Measurements from ENCODE around the gene FGGY. TPM values are rescaled to one million over a fixed set of nuclear protein-coding genes. Genes with fewer than 3 reads are reported as not detected.
"Not testable (repeated sequence)": the region's sequence is repeated elsewhere in the genome, so short reads cannot be mapped to it uniquely, and the experiment has no call there.

Gene FGGY
- total RNA-seq, 1 donor from 2014 or later, result 16.4 TPM

DNA sequence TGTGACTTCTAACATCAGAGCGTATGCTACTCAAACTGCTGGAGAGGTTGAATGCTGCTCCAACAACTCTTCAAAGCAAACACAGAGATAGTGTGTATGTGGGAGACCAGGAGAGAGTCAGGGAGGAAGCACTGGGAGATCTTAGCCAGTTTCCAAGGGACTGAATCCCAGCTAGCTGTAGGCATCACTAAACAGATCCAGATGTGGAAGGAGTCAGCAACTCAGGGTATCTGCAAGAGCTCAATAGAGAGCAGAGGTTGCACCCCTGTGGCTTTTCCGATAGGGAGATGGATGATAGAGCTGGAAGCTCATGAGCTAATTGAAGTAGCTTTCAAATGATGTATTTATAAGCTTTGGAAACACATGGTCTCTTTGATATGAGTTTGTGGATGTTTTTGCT is 349.0 kb downstream of the FGGY start:
- TF ChIP-seq, protein P1, sequence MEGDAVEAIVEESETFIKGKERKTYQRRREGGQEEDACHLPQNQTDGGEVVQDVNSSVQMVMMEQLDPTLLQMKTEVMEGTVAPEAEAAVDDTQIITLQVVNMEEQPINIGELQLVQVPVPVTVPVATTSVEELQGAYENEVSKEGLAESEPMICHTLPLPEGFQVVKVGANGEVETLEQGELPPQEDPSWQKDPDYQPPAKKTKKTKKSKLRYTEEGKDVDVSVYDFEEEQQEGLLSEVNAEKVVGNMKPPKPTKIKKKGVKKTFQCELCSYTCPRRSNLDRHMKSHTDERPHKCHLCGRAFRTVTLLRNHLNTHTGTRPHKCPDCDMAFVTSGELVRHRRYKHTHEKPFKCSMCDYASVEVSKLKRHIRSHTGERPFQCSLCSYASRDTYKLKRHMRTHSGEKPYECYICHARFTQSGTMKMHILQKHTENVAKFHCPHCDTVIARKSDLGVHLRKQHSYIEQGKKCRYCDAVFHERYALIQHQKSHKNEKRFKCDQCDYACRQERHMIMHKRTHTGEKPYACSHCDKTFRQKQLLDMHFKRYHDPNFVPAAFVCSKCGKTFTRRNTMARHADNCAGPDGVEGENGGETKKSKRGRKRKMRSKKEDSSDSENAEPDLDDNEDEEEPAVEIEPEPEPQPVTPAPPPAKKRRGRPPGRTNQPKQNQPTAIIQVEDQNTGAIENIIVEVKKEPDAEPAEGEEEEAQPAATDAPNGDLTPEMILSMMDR (conservative IDR thresholded peaks at IDR 0.05), result no peak
- peak overlapping the region; percentile 79 for H3K27ac Mint-ChIP-seq (ENCODE audit: unreplicated experiment)
- peaks cover 7% of the 10 kb centered on the region for H3K36me3 Mint-ChIP-seq (ENCODE audit: low read depth)
- no peak overlapping the region for H3K4me3 Mint-ChIP-seq
- H3K9me3 Mint-ChIP-seq, result peaks cover 6% of the 10 kb centered on the region
- H3K27me3 Mint-ChIP-seq (ENCODE audit: low read depth), result no peaks in the 10 kb centered on the region
- peaks cover 11% of the 10 kb centered on the region for H3K4me1 Mint-ChIP-seq
- DNase-seq (ENCODE audit: low read depth, low spot score), result no peak

DNA sequence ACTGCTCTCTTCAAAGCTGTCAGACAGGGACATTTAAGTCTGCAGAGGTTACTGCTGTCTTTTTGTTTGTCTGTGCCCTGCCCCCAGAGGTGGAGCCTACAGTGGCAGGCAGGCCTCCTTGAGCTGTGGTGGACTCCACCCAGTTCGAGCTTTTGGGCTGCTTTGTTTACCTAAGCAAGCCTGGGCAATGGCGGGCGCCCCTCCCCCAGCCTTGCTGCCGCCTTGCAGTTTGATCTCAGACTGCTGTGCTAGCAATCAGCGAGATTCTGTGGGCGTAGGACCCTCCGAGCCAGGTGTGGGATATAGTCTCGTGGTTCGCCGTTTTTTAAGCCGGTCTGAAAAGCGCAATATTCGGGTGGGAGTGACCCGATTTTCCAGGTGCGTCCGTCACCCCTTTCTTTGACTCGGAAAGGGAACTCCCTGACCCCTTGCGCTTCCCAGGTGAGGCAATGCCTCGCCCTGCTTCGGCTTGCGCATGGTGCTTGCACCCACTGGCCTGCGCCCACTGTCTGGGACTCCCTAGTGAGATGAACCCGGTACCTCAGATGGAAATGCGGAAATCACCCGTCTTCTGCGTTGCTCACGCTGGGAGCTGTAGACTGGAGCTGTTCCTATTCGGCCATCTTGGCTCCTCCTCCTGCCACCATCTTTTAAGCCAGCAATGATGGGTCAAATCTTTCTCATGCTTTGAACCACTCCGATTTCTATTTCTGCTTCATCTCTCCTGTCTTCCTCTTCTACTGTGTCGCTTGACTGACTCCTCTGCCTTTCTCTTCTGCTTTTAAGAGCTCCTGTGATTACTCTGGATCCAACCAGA is 356.5 kb downstream of the FGGY start:
- H3K4me1 Mint-ChIP-seq, result peaks cover 15% of the 10 kb centered on the region
- H3K9me3 Mint-ChIP-seq; DNase-seq (ENCODE audit: low read depth, low spot score); H3K27ac Mint-ChIP-seq (ENCODE audit: unreplicated experiment); H3K27me3 Mint-ChIP-seq (ENCODE audit: low read depth); H3K36me3 Mint-ChIP-seq (ENCODE audit: low read depth): not testable (repeated sequence)
- H3K4me3 Mint-ChIP-seq, result peak overlapping the region; percentile 3

DNA sequence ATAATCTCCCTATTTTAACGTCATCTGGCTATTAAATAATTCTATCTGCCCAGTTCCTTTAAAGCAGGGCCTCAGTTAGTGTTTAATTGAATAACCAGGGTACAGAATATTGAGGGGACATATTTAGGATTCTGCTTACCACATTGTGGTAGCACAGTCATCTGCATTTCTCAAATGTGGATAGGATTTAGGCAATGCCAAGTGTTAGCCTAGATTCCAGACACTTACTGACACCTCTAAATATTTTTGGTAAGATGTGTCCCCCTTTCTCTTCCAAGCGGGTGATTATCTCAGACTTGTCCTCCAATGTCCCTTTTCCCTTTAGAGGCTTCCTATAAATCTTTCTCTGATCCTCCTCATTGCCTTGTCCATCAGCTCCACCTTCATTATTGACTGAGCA is 357.1 kb downstream of the FGGY start:
- H3K27ac Mint-ChIP-seq (ENCODE audit: unreplicated experiment), result peak overlapping the region; percentile 66
- DNase-seq (ENCODE audit: low read depth, low spot score), result no peak
- H3K36me3 Mint-ChIP-seq (ENCODE audit: low read depth), result peaks cover 6% of the 10 kb centered on the region
- H3K4me3 Mint-ChIP-seq, result no peak overlapping the region
- H3K27me3 Mint-ChIP-seq (ENCODE audit: low read depth), result no peaks in the 10 kb centered on the region
- peaks cover 19% of the 10 kb centered on the region for H3K4me1 Mint-ChIP-seq
- H3K9me3 Mint-ChIP-seq, result peaks cover 8% of the 10 kb centered on the region
- TF ChIP-seq, protein P1 (conservative IDR thresholded peaks at IDR 0.05), result no peak

DNA sequence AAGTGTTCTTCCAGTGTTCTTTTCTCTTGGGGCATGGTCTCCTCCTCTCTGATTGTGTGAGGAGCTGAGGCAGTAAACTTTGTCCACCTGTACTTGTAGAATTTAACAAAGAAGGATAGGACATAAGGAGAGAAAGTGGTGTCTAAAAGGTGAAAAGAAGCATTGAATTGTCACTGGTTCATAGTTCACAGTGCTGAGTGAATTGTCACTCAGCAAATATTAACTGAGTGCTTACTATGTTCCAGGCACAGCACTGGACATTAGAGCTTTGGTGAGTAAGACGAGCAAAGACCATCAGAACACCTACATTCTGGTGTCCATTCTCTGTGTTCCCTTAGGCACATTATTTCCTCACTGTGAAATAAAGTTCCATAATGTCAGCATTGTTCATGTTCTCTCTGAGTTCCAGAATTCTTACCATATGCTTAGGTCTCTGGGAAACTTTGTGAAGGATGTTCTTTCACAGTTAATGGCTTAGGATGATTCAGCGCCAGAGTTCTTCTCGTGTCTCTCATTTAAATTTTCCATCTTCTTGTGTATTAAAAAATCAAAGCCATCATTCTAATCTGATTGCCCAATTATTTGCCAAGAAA is 361.1 kb downstream of the FGGY start:
- Mint-ChIP-seq H3K4me3 (no peak overlapping the region), H3K27ac (ENCODE audit: unreplicated experiment) (no peak overlapping the region), H3K9me3 (peaks cover 8% of the 10 kb centered on the region), H3K4me1 (peaks cover 24% of the 10 kb centered on the region), H3K27me3 (ENCODE audit: low read depth) (no peaks in the 10 kb centered on the region), H3K36me3 (ENCODE audit: low read depth) (peaks cover 3% of the 10 kb centered on the region)
- TF ChIP-seq, protein P1 (conservative IDR thresholded peaks at IDR 0.05), result no peak
- no peak for DNase-seq (ENCODE audit: low read depth, low spot score)

DNA sequence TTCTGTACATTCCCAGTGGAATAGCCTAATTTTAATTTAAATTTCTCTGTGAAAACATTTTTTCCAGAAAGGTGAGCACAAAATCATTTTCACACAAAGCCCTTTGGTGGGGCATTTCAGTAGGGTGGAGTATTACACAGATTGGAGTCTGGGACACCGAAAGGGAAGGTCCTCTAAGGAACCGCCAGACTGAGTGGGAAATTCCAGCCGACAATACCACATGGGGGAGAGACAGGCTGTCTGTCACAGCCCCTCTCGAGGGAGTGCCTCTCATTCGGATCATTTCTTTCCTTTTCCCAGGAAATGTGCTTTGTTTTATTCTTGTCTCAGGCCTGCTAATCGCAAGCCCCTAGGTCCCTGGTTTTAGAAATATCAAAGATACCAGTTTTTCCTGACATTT is 367.3 kb downstream of the FGGY start:
- Mint-ChIP-seq H3K9me3 (peaks cover 4% of the 10 kb centered on the region), H3K27ac (ENCODE audit: unreplicated experiment) (no peak overlapping the region), H3K36me3 (ENCODE audit: low read depth) (peaks cover 6% of the 10 kb centered on the region), H3K27me3 (ENCODE audit: low read depth) (no peaks in the 10 kb centered on the region), H3K4me1 (peaks cover 59% of the 10 kb centered on the region), H3K4me3 (no peak overlapping the region)
- no peak for DNase-seq (ENCODE audit: low read depth, low spot score)
- TF ChIP-seq, protein P1 (conservative IDR thresholded peaks at IDR 0.05), result no peak

DNA sequence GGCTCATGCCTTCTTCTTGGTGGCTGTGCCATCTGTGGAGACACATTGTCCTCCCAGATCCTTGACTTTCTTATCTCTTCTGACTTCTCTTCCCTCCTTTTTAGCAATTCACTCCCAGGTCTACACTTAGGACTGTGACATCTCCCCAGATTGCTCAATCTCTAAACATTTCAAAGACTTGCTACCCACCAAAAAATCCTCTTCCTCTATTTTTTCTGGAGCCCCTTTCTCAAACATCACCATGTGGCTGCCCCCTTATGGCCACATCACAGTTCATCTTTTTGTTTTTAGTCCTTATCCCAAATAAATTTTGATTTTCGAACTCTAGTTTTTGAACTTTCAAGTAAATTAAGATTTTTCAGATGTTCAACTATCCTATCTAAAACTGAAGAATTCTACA is 369.2 kb downstream of the FGGY start:
- Mint-ChIP-seq H3K4me3 (no peak overlapping the region), H3K4me1 (peaks cover 69% of the 10 kb centered on the region), H3K27ac (ENCODE audit: unreplicated experiment) (peak overlapping the region; percentile 88), H3K36me3 (ENCODE audit: low read depth) (peaks cover 6% of the 10 kb centered on the region), H3K27me3 (ENCODE audit: low read depth) (no peaks in the 10 kb centered on the region), H3K9me3 (peaks cover 6% of the 10 kb centered on the region)
- TF ChIP-seq, protein P1 (conservative IDR thresholded peaks at IDR 0.05), result no peak
- DNase-seq (ENCODE audit: low read depth, low spot score), result no peak

Measured in neural crest cell (in vitro differentiated cells).